ENCODE data around the gene GH2.

The GH2 gene

DNA sequence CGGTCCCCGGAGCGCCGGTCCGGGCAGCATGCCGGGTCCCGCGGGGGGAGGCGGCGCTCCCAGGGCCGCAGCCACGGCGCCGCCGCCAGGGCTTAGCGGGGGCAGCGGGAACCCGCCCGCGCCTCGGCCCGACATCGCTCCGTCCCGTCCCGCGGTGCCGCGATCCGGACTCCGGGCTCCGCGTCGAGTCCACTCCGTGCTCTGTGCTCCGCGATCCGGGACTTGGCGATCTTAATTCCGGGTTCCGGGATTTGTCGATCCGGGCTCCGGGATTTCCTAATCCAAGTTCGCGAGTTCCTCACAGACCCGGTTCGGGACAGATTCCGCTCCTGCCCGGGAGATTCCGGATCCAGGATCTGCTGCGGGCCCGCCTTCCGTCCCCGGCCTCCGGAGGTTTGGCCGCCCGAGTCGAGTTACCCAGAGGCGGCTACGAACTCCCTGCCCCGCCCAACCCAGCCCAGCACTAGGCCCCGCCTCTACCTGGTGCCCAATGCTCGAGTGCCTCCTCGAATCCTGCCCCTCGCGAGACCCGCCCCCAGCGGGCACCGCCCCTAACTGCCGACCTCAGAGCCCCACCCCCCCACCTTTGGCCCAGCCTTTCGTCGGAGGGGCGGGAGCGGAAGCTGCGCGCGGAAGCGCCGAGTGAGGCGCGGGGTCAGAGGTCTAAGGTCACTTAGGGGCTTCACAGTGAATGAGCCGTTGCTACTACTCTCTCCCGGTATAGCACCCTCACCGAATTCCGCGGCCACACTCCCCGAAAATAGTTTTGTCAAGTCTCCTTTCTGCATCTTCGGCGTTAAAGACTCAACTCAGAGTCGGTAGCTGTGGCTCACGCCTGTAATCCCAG, 39.0 kb downstream of the GH2 start, which contains the start of gene SMARCD2 (continued):
- TF ChIP-seq, protein P1, sequence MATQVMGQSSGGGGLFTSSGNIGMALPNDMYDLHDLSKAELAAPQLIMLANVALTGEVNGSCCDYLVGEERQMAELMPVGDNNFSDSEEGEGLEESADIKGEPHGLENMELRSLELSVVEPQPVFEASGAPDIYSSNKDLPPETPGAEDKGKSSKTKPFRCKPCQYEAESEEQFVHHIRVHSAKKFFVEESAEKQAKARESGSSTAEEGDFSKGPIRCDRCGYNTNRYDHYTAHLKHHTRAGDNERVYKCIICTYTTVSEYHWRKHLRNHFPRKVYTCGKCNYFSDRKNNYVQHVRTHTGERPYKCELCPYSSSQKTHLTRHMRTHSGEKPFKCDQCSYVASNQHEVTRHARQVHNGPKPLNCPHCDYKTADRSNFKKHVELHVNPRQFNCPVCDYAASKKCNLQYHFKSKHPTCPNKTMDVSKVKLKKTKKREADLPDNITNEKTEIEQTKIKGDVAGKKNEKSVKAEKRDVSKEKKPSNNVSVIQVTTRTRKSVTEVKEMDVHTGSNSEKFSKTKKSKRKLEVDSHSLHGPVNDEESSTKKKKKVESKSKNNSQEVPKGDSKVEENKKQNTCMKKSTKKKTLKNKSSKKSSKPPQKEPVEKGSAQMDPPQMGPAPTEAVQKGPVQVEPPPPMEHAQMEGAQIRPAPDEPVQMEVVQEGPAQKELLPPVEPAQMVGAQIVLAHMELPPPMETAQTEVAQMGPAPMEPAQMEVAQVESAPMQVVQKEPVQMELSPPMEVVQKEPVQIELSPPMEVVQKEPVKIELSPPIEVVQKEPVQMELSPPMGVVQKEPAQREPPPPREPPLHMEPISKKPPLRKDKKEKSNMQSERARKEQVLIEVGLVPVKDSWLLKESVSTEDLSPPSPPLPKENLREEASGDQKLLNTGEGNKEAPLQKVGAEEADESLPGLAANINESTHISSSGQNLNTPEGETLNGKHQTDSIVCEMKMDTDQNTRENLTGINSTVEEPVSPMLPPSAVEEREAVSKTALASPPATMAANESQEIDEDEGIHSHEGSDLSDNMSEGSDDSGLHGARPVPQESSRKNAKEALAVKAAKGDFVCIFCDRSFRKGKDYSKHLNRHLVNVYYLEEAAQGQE (tag by site-specific recombination; IDR thresholded peaks at IDR 0.05): peak; percentile 54
- TF ChIP-seq ZNF600 (tag by site-specific recombination; IDR thresholded peaks at IDR 0.05) (peak; percentile 86), ZBTB17 (tag by site-specific recombination; IDR thresholded peaks at IDR 0.05) (peak; percentile 92), PRDM1 (tag by site-specific recombination; IDR thresholded peaks at IDR 0.05) (peak; percentile 74), ZNF221 (tag by site-specific recombination; IDR thresholded peaks at IDR 0.05; ENCODE audit: borderline replicate concordance) (peak; percentile 99), ZNF549 (tag by site-specific recombination; IDR thresholded peaks at IDR 0.05) (no peak; the same call in 1 of the 2 replicates), ZNF138 (tag by site-specific recombination; IDR thresholded peaks at IDR 0.05; ENCODE audit: borderline replicate concordance) (no peak), ZNF843 (tag by site-specific recombination; IDR thresholded peaks at IDR 0.05) (peak; percentile 65), ZNF654 (tag by site-specific recombination; IDR thresholded peaks at IDR 0.05; ENCODE audit: low read depth) (peak; percentile 30), ZNF19 (tag by site-specific recombination; IDR thresholded peaks at IDR 0.05; ENCODE audit: low read depth) (no peak), ZBTB20 (tag by site-specific recombination; IDR thresholded peaks at IDR 0.05) (no peak; the same call in 1 of the 2 replicates), REPIN1 (tag by site-specific recombination; IDR thresholded peaks at IDR 0.05; ENCODE audit: low read depth) (peak; percentile 93), ZNF658 (tag by site-specific recombination; IDR thresholded peaks at IDR 0.05) (0 out of 2 replicates have a peak, but pooled peaks have one; percentile 77), ZNF510 (tag by site-specific recombination; IDR thresholded peaks at IDR 0.05; ENCODE audit: insufficient replicate concordance) (peak; percentile 80), ZNF10 (tag by site-specific recombination; IDR thresholded peaks at IDR 0.05) (peak; percentile 30), ZNF785 (tag by site-specific recombination; IDR thresholded peaks at IDR 0.05) (peak; percentile 97), ZNF157 (tag by site-specific recombination; IDR thresholded peaks at IDR 0.05) (peak; percentile 44; the same call in 1 of the 2 replicates), ZNF175 (tag by site-specific recombination; IDR thresholded peaks at IDR 0.05) (no peak), ZNF747 (tag by site-specific recombination; IDR thresholded peaks at IDR 0.05) (no peak), SALL2 (tag by site-specific recombination; IDR thresholded peaks at IDR 0.05; ENCODE audit: borderline replicate concordance) (0 out of 2 replicates have a peak, but pooled peaks have one; percentile 81), ZSCAN23 (tag by site-specific recombination; IDR thresholded peaks at IDR 0.05) (peak; percentile 98), ZBTB1 (tag by site-specific recombination; IDR thresholded peaks at IDR 0.05) (0 out of 2 replicates have a peak, but pooled peaks have one; percentile 50)
- TF ChIP-seq, protein P2, sequence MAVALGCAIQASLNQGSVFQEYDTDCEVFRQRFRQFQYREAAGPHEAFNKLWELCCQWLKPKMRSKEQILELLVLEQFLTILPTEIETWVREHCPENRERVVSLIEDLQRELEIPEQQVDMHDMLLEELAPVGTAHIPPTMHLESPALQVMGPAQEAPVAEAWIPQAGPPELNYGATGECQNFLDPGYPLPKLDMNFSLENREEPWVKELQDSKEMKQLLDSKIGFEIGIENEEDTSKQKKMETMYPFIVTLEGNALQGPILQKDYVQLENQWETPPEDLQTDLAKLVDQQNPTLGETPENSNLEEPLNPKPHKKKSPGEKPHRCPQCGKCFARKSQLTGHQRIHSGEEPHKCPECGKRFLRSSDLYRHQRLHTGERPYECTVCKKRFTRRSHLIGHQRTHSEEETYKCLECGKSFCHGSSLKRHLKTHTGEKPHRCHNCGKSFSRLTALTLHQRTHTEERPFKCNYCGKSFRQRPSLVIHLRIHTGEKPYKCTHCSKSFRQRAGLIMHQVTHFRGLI (tag by site-specific recombination; IDR thresholded peaks at IDR 0.05): peak; percentile 75
- TF ChIP-seq, protein P3, sequence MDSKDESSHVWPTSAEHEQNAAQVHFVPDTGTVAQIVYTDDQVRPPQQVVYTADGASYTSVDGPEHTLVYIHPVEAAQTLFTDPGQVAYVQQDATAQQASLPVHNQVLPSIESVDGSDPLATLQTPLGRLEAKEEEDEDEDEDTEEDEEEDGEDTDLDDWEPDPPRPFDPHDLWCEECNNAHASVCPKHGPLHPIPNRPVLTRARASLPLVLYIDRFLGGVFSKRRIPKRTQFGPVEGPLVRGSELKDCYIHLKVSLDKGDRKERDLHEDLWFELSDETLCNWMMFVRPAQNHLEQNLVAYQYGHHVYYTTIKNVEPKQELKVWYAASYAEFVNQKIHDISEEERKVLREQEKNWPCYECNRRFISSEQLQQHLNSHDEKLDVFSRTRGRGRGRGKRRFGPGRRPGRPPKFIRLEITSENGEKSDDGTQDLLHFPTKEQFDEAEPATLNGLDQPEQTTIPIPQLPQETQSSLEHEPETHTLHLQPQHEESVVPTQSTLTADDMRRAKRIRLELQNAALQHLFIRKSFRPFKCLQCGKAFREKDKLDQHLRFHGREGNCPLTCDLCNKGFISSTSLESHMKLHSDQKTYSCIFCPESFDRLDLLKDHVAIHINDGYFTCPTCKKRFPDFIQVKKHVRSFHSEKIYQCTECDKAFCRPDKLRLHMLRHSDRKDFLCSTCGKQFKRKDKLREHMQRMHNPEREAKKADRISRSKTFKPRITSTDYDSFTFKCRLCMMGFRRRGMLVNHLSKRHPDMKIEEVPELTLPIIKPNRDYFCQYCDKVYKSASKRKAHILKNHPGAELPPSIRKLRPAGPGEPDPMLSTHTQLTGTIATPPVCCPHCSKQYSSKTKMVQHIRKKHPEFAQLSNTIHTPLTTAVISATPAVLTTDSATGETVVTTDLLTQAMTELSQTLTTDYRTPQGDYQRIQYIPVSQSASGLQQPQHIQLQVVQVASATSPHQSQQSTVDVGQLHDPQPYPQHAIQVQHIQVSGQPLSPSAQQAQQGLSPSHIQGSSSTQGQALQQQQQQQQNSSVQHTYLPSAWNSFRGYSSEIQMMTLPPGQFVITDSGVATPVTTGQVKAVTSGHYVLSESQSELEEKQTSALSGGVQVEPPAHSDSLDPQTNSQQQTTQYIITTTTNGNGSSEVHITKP (tag by site-specific recombination; IDR thresholded peaks at IDR 0.05): peak; percentile 90
- TF ChIP-seq, protein P4, sequence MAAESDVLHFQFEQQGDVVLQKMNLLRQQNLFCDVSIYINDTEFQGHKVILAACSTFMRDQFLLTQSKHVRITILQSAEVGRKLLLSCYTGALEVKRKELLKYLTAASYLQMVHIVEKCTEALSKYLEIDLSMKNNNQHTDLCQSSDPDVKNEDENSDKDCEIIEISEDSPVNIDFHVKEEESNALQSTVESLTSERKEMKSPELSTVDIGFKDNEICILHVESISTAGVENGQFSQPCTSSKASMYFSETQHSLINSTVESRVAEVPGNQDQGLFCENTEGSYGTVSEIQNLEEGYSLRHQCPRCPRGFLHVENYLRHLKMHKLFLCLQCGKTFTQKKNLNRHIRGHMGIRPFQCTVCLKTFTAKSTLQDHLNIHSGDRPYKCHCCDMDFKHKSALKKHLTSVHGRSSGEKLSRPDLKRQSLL (tag by site-specific recombination; IDR thresholded peaks at IDR 0.05): peak; percentile 92; the same call in 1 of the 2 replicates
- TF ChIP-seq, protein P5, sequence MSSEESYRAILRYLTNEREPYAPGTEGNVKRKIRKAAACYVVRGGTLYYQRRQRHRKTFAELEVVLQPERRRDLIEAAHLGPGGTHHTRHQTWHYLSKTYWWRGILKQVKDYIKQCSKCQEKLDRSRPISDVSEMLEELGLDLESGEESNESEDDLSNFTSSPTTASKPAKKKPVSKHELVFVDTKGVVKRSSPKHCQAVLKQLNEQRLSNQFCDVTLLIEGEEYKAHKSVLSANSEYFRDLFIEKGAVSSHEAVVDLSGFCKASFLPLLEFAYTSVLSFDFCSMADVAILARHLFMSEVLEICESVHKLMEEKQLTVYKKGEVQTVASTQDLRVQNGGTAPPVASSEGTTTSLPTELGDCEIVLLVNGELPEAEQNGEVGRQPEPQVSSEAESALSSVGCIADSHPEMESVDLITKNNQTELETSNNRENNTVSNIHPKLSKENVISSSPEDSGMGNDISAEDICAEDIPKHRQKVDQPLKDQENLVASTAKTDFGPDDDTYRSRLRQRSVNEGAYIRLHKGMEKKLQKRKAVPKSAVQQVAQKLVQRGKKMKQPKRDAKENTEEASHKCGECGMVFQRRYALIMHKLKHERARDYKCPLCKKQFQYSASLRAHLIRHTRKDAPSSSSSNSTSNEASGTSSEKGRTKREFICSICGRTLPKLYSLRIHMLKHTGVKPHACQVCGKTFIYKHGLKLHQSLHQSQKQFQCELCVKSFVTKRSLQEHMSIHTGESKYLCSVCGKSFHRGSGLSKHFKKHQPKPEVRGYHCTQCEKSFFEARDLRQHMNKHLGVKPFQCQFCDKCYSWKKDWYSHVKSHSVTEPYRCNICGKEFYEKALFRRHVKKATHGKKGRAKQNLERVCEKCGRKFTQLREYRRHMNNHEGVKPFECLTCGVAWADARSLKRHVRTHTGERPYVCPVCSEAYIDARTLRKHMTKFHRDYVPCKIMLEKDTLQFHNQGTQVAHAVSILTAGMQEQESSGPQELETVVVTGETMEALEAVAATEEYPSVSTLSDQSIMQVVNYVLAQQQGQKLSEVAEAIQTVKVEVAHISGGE (tag by site-specific recombination; conservative IDR thresholded peaks at IDR 0.05; ENCODE audit: low read depth): peak; percentile 97
